Measurements from ENCODE around the gene SMIM22. TPM values are rescaled to one million over a fixed set of nuclear protein-coding genes. Genes with fewer than 3 reads are reported as not detected.

Gene SMIM22
- total and polyA plus RNA-seq, 12 donors, result 0.73 TPM; not detected in 11

- Histone ChIP-seq H3K36me3 (peaks cover 0 to 100% (median 52%) of the 10 kb centered on the region in 9 donors), H3K27ac (peak overlapping the region in 2 of 10 donors; percentile 4 to 52), H3K27me3 (no peaks in the 10 kb centered on the region), H3K9me3 (no peaks in the 10 kb centered on the region), H3K4me3 (no peak overlapping the region), H3K4me1 (peaks cover 4 to 68% (median 32%) of the 10 kb centered on the region in 9 donors)
- intact Hi-C loops (cut with DNase I), result no loop called here
- DNase-seq (no peak), ATAC-seq (no peak)
- TF ChIP-seq CTCF (IDR thresholded peaks at IDR 0.05), result no peak
- 76 to 83% methylated on average over 6 of the region's 6 CpGs for WGBS, 2 donors
Observed at GRCh38 chr16:4832698-4833343, 37.7 kb downstream of the SMIM22 start.

DNA sequence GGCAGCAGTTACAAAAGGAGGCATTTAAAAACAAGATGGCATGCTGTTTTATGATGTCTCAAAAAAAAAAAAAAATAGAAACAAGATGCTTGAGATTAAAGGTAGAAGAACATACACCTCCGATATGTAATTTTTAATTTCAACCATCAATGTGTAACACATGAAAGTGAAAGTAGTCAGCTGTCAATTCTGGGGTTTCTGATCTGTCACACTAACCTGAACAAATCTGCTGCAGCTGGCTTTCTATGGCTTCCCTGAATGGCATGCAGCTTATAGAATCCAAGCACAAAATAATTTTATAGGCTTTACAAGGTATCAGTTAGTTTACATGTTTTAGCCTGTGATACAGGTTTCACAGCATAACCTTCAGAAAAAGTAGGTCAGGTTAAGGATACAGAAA is 38.4 kb downstream of the SMIM22 start:
- Histone ChIP-seq H3K4me1 (peaks cover 0 to 61% (median 29%) of the 10 kb centered on the region in 9 donors), H3K36me3 (peaks cover 0 to 100% (median 58%) of the 10 kb centered on the region in 9 donors), H3K27me3 (no peaks in the 10 kb centered on the region), H3K4me3 (no peak overlapping the region), H3K27ac (no peak overlapping the region), H3K9me3 (no peaks in the 10 kb centered on the region)
- no peak for TF ChIP-seq CTCF (IDR thresholded peaks at IDR 0.05)
- intact Hi-C loops (cut with DNase I), result no loop called here
- DNase-seq (no peak), ATAC-seq (no peak)
- WGBS, 2 donors, result 92 to 100% methylated on average over 1 of the region's 1 CpG

DNA sequence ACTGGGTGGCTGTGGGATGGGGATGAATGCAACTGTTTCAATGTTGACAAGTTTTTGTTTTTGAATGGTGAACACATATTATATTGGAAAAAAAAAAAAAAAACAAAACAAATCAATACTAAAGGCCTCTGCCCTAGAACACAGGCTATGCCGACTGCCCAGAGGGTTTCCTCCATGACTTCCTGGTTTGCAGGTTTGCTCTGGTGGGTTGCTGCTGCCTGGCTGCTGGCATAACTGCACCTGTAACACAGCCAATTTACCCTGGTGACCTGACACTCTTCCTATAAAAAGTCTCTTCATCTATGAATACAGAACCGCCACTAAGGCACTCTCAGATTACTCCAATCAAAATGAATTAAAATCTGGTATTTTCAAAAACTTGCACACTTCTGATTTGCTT is 41.6 kb downstream of the SMIM22 start:
- H3K27me3 ChIP-seq, result no peaks in the 10 kb centered on the region
- DNase-seq (no peak), ATAC-seq (peak in 3 of 8 donors; percentile 36 to 69 (median 41))
- peaks cover 0 to 100% (median 62%) of the 10 kb centered on the region in 9 donors for H3K36me3 ChIP-seq
- no peak overlapping the region for H3K4me3 ChIP-seq
- intact Hi-C loops (cut with DNase I), result no loop called here
- no peaks in the 10 kb centered on the region for H3K9me3 ChIP-seq
- 53 to 65% methylated on average over 2 of the region's 2 CpGs for WGBS, 2 donors
- H3K4me1 ChIP-seq, result peaks cover 0 to 40% (median 17%) of the 10 kb centered on the region in 9 donors
- TF ChIP-seq CTCF (IDR thresholded peaks at IDR 0.05), result no peak
- H3K27ac ChIP-seq, result peak overlapping the region in 6 of 10 donors; percentile 6 to 49 (median 34)

- intact Hi-C loops (cut with DNase I), result no loop called here
- Histone ChIP-seq H3K36me3 (peaks cover 0 to 100% (median 59%) of the 10 kb centered on the region in 9 donors), H3K4me3 (no peak overlapping the region), H3K27ac (peak overlapping the region in 1 of 10 donors; percentile 13), H3K27me3 (no peaks in the 10 kb centered on the region), H3K4me1 (peaks cover 0 to 35% (median 17%) of the 10 kb centered on the region in 9 donors), H3K9me3 (no peaks in the 10 kb centered on the region)
- TF ChIP-seq CTCF (IDR thresholded peaks at IDR 0.05), result no peak
- 85 to 87% methylated on average over 13 of the region's 13 CpGs for WGBS, 2 donors
- no peak for ATAC-seq
- no peak for DNase-seq
Observed at GRCh38 chr16:4837733-4838501, 42.7 kb downstream of the SMIM22 start.

Measured in heart right ventricle (tissue), 16 donors.